Esophagus squamous epithelium (tissue), 4 donors: ENCODE measurements around the gene DCANP1.

Experiments
- POLR2A ChIP-seq, 4 donors: fragments of 450-650 bp; IDR thresholded peaks; one replicate each; pipeline ENCODE4 v1.6.1; 2017; ENCODE audit warnings: antibody characterized with exemption in 4 of 4, mild to moderate bottlenecking in 4 of 4, moderate library complexity in 3 of 4
- TF ChIP-seq, protein P1 (sequence below), 6 experiments: fragments of 450-650 bp in 4 of 6; fragments of 200-600 bp in 2 of 6; sonication (generic) in 2 of 6; IDR thresholded peaks; one replicate each; pipeline ENCODE4 v1.5.1; 2016 to 2019; ENCODE audit warnings: antibody characterized with exemption in 6 of 6, mild to moderate bottlenecking in 4 of 6, moderate library complexity in 4 of 6

- TF ChIP-seq, protein P1, sequence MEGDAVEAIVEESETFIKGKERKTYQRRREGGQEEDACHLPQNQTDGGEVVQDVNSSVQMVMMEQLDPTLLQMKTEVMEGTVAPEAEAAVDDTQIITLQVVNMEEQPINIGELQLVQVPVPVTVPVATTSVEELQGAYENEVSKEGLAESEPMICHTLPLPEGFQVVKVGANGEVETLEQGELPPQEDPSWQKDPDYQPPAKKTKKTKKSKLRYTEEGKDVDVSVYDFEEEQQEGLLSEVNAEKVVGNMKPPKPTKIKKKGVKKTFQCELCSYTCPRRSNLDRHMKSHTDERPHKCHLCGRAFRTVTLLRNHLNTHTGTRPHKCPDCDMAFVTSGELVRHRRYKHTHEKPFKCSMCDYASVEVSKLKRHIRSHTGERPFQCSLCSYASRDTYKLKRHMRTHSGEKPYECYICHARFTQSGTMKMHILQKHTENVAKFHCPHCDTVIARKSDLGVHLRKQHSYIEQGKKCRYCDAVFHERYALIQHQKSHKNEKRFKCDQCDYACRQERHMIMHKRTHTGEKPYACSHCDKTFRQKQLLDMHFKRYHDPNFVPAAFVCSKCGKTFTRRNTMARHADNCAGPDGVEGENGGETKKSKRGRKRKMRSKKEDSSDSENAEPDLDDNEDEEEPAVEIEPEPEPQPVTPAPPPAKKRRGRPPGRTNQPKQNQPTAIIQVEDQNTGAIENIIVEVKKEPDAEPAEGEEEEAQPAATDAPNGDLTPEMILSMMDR (IDR thresholded peaks at IDR 0.05): no peak
- no peak for TF ChIP-seq POLR2A (IDR thresholded peaks at IDR 0.05)
Observed at GRCh38 chr5:135449644-135450043, 2.5 kb upstream of the DCANP1 start.
